ENCODE measurements around the gene C10orf71. TPM values are rescaled to one million over a fixed set of nuclear protein-coding genes. Genes with fewer than 3 reads are reported as not detected.

C10orf71 gene
- total and polyA plus RNA-seq, 2 of the 8 experiments (the other 6 are each of a cell fraction or from before 2014, with no cell fraction given) = not detected

GRCh38 chr10:49257154-49257553 is 41.8 kb upstream of the C10orf71 start:
- Histone ChIP-seq H2BK15ac (ENCODE audit: low read length) (no peak overlapping the region), H4K8ac (ENCODE audit: extremely low read depth, insufficient read depth, low read length) (no peak overlapping the region), H3K79me1 (ENCODE audit: low read depth, low read length) (no peaks in the 10 kb centered on the region), H2AK5ac (ENCODE audit: low read depth, low read length) (no peak overlapping the region), H3K18ac (ENCODE audit: extremely low read depth, low read length) (no peak overlapping the region), H2BK20ac (ENCODE audit: low read length) (no peak overlapping the region), H3K79me2 (ENCODE audit: control insufficient read depth in 1 of 2, insufficient read depth in 2 of 2, low read length in 2 of 2) (no peaks in the 10 kb centered on the region), H3K4ac (replicated peaks; ENCODE audit: insufficient read length, low read depth, low read length) (no peak overlapping the region), H4K91ac (replicated peaks; ENCODE audit: insufficient read length, low read length) (no peak overlapping the region), H3K23me2 (ENCODE audit: low read depth, low read length) (peaks cover 4% of the 10 kb centered on the region), H3K4me1 (replicated peaks in 1 of 4; ENCODE audit: control insufficient read depth in 3 of 4, insufficient read depth in 4 of 4, low read length in 3 of 4) (peaks cover 0 to 3% (median 0%) of the 10 kb centered on the region in 4 experiments; a peak in 1 of 7 replicates), H3K56ac (replicated peaks; ENCODE audit: insufficient read length, low read depth, low read length) (no peak overlapping the region), H3K4me2 (ENCODE audit: insufficient read depth in 1 of 2, low read depth in 2 of 2, low read length in 2 of 2) (no peak overlapping the region), H4K20me1 (replicated peaks in 1 of 2; ENCODE audit: control insufficient read depth in 1 of 2, insufficient read depth in 2 of 2, low read length in 2 of 2) (no peaks in the 10 kb centered on the region), H3K9ac (replicated peaks in 1 of 4; ENCODE audit: extremely low read depth in 1 of 4, low read depth in 3 of 4, low read length in 3 of 4) (no peak overlapping the region), H3K27ac (ENCODE audit: low read depth, low read length) (no peak overlapping the region), H3K36me3 (ENCODE audit: control insufficient read depth in 2 of 4, insufficient read depth in 4 of 4, low read length in 3 of 4) (no peaks in the 10 kb centered on the region), H3K23ac (ENCODE audit: insufficient read length) (no peak overlapping the region), H3K27me3 (replicated peaks in 1 of 4; ENCODE audit: control insufficient read depth in 3 of 4, extremely low read depth in 1 of 4, insufficient read depth in 3 of 4, low read length in 3 of 4) (no peaks in the 10 kb centered on the region; a peak in 1 of 7 replicates), H2BK12ac (ENCODE audit: low read depth, low read length) (no peak overlapping the region), H2BK5ac (ENCODE audit: low read depth, low read length) (no peak overlapping the region), H2AFZ (ENCODE audit: low read length) (no peak overlapping the region), H3K14ac (ENCODE audit: insufficient read length) (no peak overlapping the region), H2BK120ac (replicated peaks; ENCODE audit: low read depth, low read length) (no peak overlapping the region), H3K4me3 (ENCODE audit: extremely low read depth in 1 of 4, insufficient read depth in 2 of 4, low read depth in 3 of 4, low read length in 4 of 4) (no peak overlapping the region), H4K5ac (ENCODE audit: insufficient read length, low read depth, low read length) (no peak overlapping the region), H3K9me3 (ENCODE audit: insufficient read depth in 2 of 2, low read depth in 1 of 2, low read length in 1 of 2) (no peaks in the 10 kb centered on the region)
- FAIRE-seq = no peak
- TF ChIP-seq RBBP5 (IDR thresholded peaks at IDR 0.05; ENCODE audit: borderline replicate concordance, low read depth, low read length) (no peak), TBP (IDR thresholded peaks at IDR 0.05; ENCODE audit: low read depth, low read length) (no peak), MAFK (IDR thresholded peaks at IDR 0.05; ENCODE audit: low read depth, low read length) (no peak), KDM4A (IDR thresholded peaks at IDR 0.05; ENCODE audit: low read depth, low read length, severe bottlenecking) (no peak), CREB1 (IDR thresholded peaks at IDR 0.05) (no peak), HDAC6 (IDR thresholded peaks at IDR 0.05; ENCODE audit: low read depth, low read length) (no peak), RXRA (IDR thresholded peaks at IDR 0.05; ENCODE audit: insufficient read depth, low read depth, low read length) (no peak), BRCA1 (IDR thresholded peaks at IDR 0.05; ENCODE audit: low read depth, low read length) (no peak), USF2 (IDR thresholded peaks at IDR 0.05; ENCODE audit: low read length) (no peak), GTF2F1 (IDR thresholded peaks at IDR 0.05; ENCODE audit: borderline replicate concordance, low read depth, low read length) (no peak), KDM5A (IDR thresholded peaks at IDR 0.05; ENCODE audit: low read length) (no peak)
- 94% methylated on average over 1 of the region's 1 CpG; no CpG with 5 or more reads in 1 of the 2 experiments for WGBS, 2 experiments (ENCODE audit: extremely low coverage in 1 of 2, insufficient coverage in 1 of 2, insufficient read length in 1 of 2, insufficient replicate concordance in 2 of 2, low coverage in 1 of 2, low lambda C conversion rate in 2 of 2, missing lambda C conversion rate in 1 of 2)
- POLR2A ChIA-PET (ENCODE audit: partially characterized antibody) = no interaction called here
- CTCF ChIA-PET (ENCODE audit: partially characterized antibody) = no interaction called here
- DNase-seq (ENCODE audit: low read depth in 1 of 2, low spot score in 2 of 2) = no peak
